H1 (cell line): ENCODE measurements around the gene EXTL1. TPM values are rescaled to one million over a fixed set of nuclear protein-coding genes. Genes with fewer than 3 reads are reported as not detected.
A peak's percentile ranks its signal among the peaks of the same experiment; 100 is the strongest.

Experiments
- CTCF ChIA-PET: fragments of 300-600 bp; sonication (Branson Sonifier 250); formaldehyde crosslinking; loops from one replicate; lab custom pipeline; 2021; ENCODE audit not compliant: partially characterized antibody; lab: Charles Lee
- POLR2A ChIA-PET: fragments of 300-600 bp; sonication (Branson Sonifier 250); formaldehyde crosslinking; loops from one replicate; lab custom pipeline; 2021; ENCODE audit warnings: inconsistent platforms; ENCODE audit not compliant: partially characterized antibody; lab: Charles Lee
- DNase-seq, 2 experiments: peaks; one replicate each; pipeline versions ENCODE4 v3.0.0 to v3.0.0-alpha.2; 2010 to 2022; ENCODE audit warnings: low spot score in 2 of 2, low read depth in 1 of 2, mixed read lengths in 1 of 2
- FAIRE-seq: peaks from 2 replicates; lab custom pipeline; 2011; peaks lifted over from hg19 to GRCh38; lab: Jason Lieb, UNC
- H2AFZ ChIP-seq: 2 replicates; pipeline ENCODE4 v1.8.1; 2012; ENCODE audit warnings: low read length, inconsistent platforms
- H2AK5ac ChIP-seq: 2 replicates; pipeline ENCODE4 v1.6.1; 2013; ENCODE audit warnings: low read depth, low read length
- H2BK120ac ChIP-seq: replicated peaks from 2 replicates; pipeline ENCODE3; 2013; ENCODE audit warnings: low read depth, low read length, inconsistent platforms
- H2BK12ac ChIP-seq: 2 replicates; pipeline ENCODE4 v1.6.1; 2013; ENCODE audit warnings: low read depth, low read length
- H2BK15ac ChIP-seq: 2 replicates; pipeline ENCODE4 v1.6.1; 2013; ENCODE audit warnings: low read length
- H2BK20ac ChIP-seq: 2 replicates; pipeline ENCODE4 v1.6.1; 2013; ENCODE audit warnings: low read length
- H2BK5ac ChIP-seq: 2 replicates; pipeline ENCODE4 v1.6.1; 2013; ENCODE audit warnings: low read depth, low read length
- H3K14ac ChIP-seq: 2 replicates; pipeline ENCODE4 v1.6.1; 2013; ENCODE audit warnings: inconsistent platforms; ENCODE audit not compliant: insufficient read length
- H3K18ac ChIP-seq: 2 replicates; pipeline ENCODE4 v1.6.1; 2013; ENCODE audit warnings: low read length; ENCODE audit errors: extremely low read depth
- H3K23ac ChIP-seq: 2 replicates; pipeline ENCODE4 v1.6.1; 2013; ENCODE audit warnings: inconsistent platforms; ENCODE audit not compliant: insufficient read length
- H3K23me2 ChIP-seq: 2 replicates; pipeline ENCODE4 v1.6.1; 2013; ENCODE audit warnings: low read depth, low read length
- H3K27ac ChIP-seq: 2 replicates; pipeline ENCODE4 v1.6.1; 2011; ENCODE audit warnings: low read depth, low read length, inconsistent platforms
- H3K27me3 ChIP-seq, 4 experiments: replicated peaks in 1 of 4; 1 replicate in 1 of 4; 2 replicates in 3 of 4; pipeline versions ENCODE4 v1.6.1 to v1.8.1; 2011 to 2013; ENCODE audit warnings: low read length in 3 of 4, mild to moderate bottlenecking in 3 of 4, inconsistent platforms in 2 of 4, mixed read lengths in 2 of 4, moderate library complexity in 1 of 4; ENCODE audit not compliant: control insufficient read depth in 3 of 4, insufficient read depth in 3 of 4; ENCODE audit errors: extremely low read depth in 1 of 4
- H3K36me3 ChIP-seq, 4 experiments: 2 replicates each; pipeline versions ENCODE4 v1.6.1 to v1.8.1; 2011 to 2013; ENCODE audit warnings: mild to moderate bottlenecking in 4 of 4, low read length in 3 of 4, moderate library complexity in 2 of 4, control low read depth in 1 of 4, inconsistent platforms in 1 of 4; ENCODE audit not compliant: insufficient read depth in 4 of 4, control insufficient read depth in 2 of 4
- H3K4ac ChIP-seq: replicated peaks from 2 replicates; pipeline ENCODE3; 2013; ENCODE audit warnings: low read length, low read depth, mixed read lengths, inconsistent platforms; ENCODE audit not compliant: insufficient read length
- H3K4me1 ChIP-seq, 4 experiments: replicated peaks in 1 of 4; 1 replicate in 1 of 4; 2 replicates in 3 of 4; pipeline versions ENCODE4 v1.6.1 to v1.8.1; 2011 to 2013; ENCODE audit warnings: low read length in 3 of 4, inconsistent platforms in 2 of 4, mixed read lengths in 1 of 4; ENCODE audit not compliant: insufficient read depth in 4 of 4, control insufficient read depth in 3 of 4
- H3K4me2 ChIP-seq, 2 experiments: 2 replicates each; pipeline versions ENCODE4 v1.6.1 to v1.8.1; 2011 to 2013; ENCODE audit warnings: low read depth in 2 of 2, low read length in 2 of 2, control low read depth in 1 of 2, inconsistent platforms in 1 of 2, mild to moderate bottlenecking in 1 of 2; ENCODE audit not compliant: insufficient read depth in 1 of 2
- H3K4me3 ChIP-seq, 4 experiments: fragments of 200-600, 300-600 bp in 1 of 4; sonication (generic), shearing (Covaris generic), sonication (Bioruptor Twin) in 1 of 4; 2 replicates each; pipeline versions ENCODE4 v1.5.1 to v1.8.1; 2011 to 2016; ENCODE audit warnings: low read length in 4 of 4, low read depth in 3 of 4, control low read depth in 2 of 4, inconsistent platforms in 2 of 4, mild to moderate bottlenecking in 2 of 4, mixed read lengths in 1 of 4, moderate library complexity in 1 of 4; ENCODE audit not compliant: insufficient read depth in 2 of 4; ENCODE audit errors: extremely low read depth in 1 of 4
- H3K56ac ChIP-seq: replicated peaks from 2 replicates; pipeline ENCODE3; 2013; ENCODE audit warnings: low read depth, mild to moderate bottlenecking, mixed read lengths, low read length, inconsistent platforms; ENCODE audit not compliant: insufficient read length
- H3K79me1 ChIP-seq: 2 replicates; pipeline ENCODE4 v1.6.1; 2013; ENCODE audit warnings: low read depth, low read length, control low read depth
- H3K79me2 ChIP-seq, 2 experiments: 2 replicates each; pipeline versions ENCODE4 v1.6.1 to v1.8.1; 2012 to 2013; ENCODE audit warnings: low read length in 2 of 2, mild to moderate bottlenecking in 2 of 2, inconsistent platforms in 1 of 2; ENCODE audit not compliant: insufficient read depth in 2 of 2, control insufficient read depth in 1 of 2
- H3K9ac ChIP-seq, 4 experiments: replicated peaks in 1 of 4; 1 replicate in 1 of 4; 2 replicates in 3 of 4; pipeline versions ENCODE4 v1.6.1 to v1.8.1; 2011 to 2013; ENCODE audit warnings: low read depth in 3 of 4, low read length in 3 of 4, control low read depth in 2 of 4, mild to moderate bottlenecking in 2 of 4, moderate library complexity in 2 of 4, inconsistent platforms in 1 of 4; ENCODE audit errors: extremely low read depth in 1 of 4
- H3K9me3 ChIP-seq, 2 experiments: 2 replicates each; pipeline versions ENCODE4 v1.6.1 to v1.8.1; 2012 to 2013; ENCODE audit warnings: mild to moderate bottlenecking in 2 of 2, moderate library complexity in 2 of 2, control low read depth in 1 of 2, inconsistent platforms in 1 of 2, low read depth in 1 of 2, low read length in 1 of 2, mixed read lengths in 1 of 2; ENCODE audit not compliant: insufficient read depth in 2 of 2
- H4K20me1 ChIP-seq, 2 experiments: replicated peaks in 1 of 2; 2 replicates each; pipeline versions ENCODE3 to v1.8.1; 2011 to 2013; ENCODE audit warnings: inconsistent platforms in 2 of 2, low read length in 2 of 2, mild to moderate bottlenecking in 1 of 2; ENCODE audit not compliant: insufficient read depth in 2 of 2, control insufficient read depth in 1 of 2
- H4K5ac ChIP-seq: 2 replicates; pipeline ENCODE4 v1.6.1; 2013; ENCODE audit warnings: low read length, low read depth, mixed read lengths, inconsistent platforms; ENCODE audit not compliant: insufficient read length
- H4K8ac ChIP-seq: 2 replicates; pipeline ENCODE4 v1.8.0; 2013; ENCODE audit warnings: mild to moderate bottlenecking, moderate library complexity, low read length, inconsistent platforms; ENCODE audit not compliant: insufficient read depth; ENCODE audit errors: extremely low read depth
- H4K91ac ChIP-seq: replicated peaks from 2 replicates; pipeline ENCODE3; 2013; ENCODE audit warnings: low read length, mixed read lengths, inconsistent platforms; ENCODE audit not compliant: insufficient read length
- CBX5 ChIP-seq: fragments of 300-800, 300-1000 bp; sonication (generic); IDR thresholded peaks from 2 replicates; pipeline ENCODE4 v1.7.1; 2016; ENCODE audit warnings: antibody characterized with exemption, low read length, low read depth
- CTBP2 ChIP-seq: IDR thresholded peaks from 2 replicates; pipeline ENCODE4 v1.7.0; 2011; ENCODE audit warnings: borderline replicate concordance, mild to moderate bottlenecking, moderate library complexity, mixed read lengths, low read length; ENCODE audit not compliant: insufficient read depth, insufficient read length
- EZH2 ChIP-seq: fragments of 200-600 bp; sonication (generic); IDR thresholded peaks from 2 replicates; pipeline ENCODE4 v1.7.1; 2012; ENCODE audit warnings: low read depth, mild to moderate bottlenecking, moderate library complexity, low read length, inconsistent platforms; ENCODE audit not compliant: severe bottlenecking
- KDM1A ChIP-seq: fragments of 200-600, 300-600 bp; sonication (generic); IDR thresholded peaks from 2 replicates; pipeline ENCODE4 v1.7.1; 2016; ENCODE audit warnings: mild to moderate bottlenecking, low read length, borderline replicate concordance
- MAX ChIP-seq: IDR thresholded peaks from 2 replicates; pipeline ENCODE4 v1.6.1; 2012; ENCODE audit warnings: inconsistent platforms
- RBBP5 ChIP-seq: IDR thresholded peaks from 2 replicates; pipeline ENCODE4 v1.7.1; 2012; ENCODE audit warnings: low read depth, mild to moderate bottlenecking, inconsistent platforms, low read length, moderate library complexity, borderline replicate concordance
- RNF2 ChIP-seq: fragments of 200-900, 300-1000 bp; sonication (generic); IDR thresholded peaks from 2 replicates; pipeline ENCODE4 v1.7.1; 2016; ENCODE audit warnings: borderline replicate concordance, low read depth, mild to moderate bottlenecking, antibody characterized with exemption, low read length; ENCODE audit not compliant: poor library complexity, severe bottlenecking; ENCODE audit errors: missing control alignments
- SUZ12 ChIP-seq: fragments of 200-600 bp; sonication (generic); IDR thresholded peaks from 2 replicates; pipeline ENCODE4 v1.6.1; 2012; ENCODE audit warnings: mild to moderate bottlenecking, inconsistent platforms, low read length, moderate library complexity, mixed read lengths
- WGBS, 2 experiments: shearing (Covaris generic) in 1 of 2; methylation state at CpG; one replicate each; pipeline versions ENCODE4 v1.1.6 to v1.1.7; 2013 to 2015; ENCODE audit warnings: low lambda C conversion rate in 2 of 2, mixed read lengths in 2 of 2, inconsistent platforms in 1 of 2, low coverage in 1 of 2, missing lambda C conversion rate in 1 of 2; ENCODE audit not compliant: insufficient replicate concordance in 2 of 2, insufficient coverage in 1 of 2, insufficient read length in 1 of 2; ENCODE audit errors: extremely low coverage in 1 of 2, missing lambda C conversion rate in 1 of 2; 5-methylcytosine and 5-hydroxymethylcytosine counted together
- polyA plus RNA-seq, 7 experiments: library from polyadenylated mRNA; depleted of rRNA in 3 of 7; stranded (reverse) in 5 of 7; unstranded in 2 of 7; fragments of >200 nt in 5 of 7; fragments of 200-250 nt in 2 of 7; gene quantifications; 1 replicate in 5 of 7; 2 replicates in 1 of 7; 4 replicates in 1 of 7; pipeline versions ENCODE4 v1.2.1 to v1.2.3, GENCODE V29; 2011 to 2013; ENCODE audit warnings: missing spikeins in 2 of 7, mixed read lengths in 2 of 7
- total RNA-seq: library from RNA; stranded (reverse); fragmentation: NEBNext Ultra II Directional; extraction: Animal tissue kit (Norgen Biotek cat#: 25700); gene quantifications from 2 replicates; pipeline ENCODE4 v1.2.1, GENCODE V29; 2021
- TF ChIP-seq, protein P1 (sequence below): IDR thresholded peaks from 2 replicates; pipeline ENCODE4 v1.6.1; 2012; ENCODE audit warnings: inconsistent platforms

EXTL1 gene
- total and polyA plus RNA-seq, 2 of the 8 experiments (the other 6 are each of a cell fraction or from before 2014, with no cell fraction given): 0.89 to 1.2 TPM

DNA sequence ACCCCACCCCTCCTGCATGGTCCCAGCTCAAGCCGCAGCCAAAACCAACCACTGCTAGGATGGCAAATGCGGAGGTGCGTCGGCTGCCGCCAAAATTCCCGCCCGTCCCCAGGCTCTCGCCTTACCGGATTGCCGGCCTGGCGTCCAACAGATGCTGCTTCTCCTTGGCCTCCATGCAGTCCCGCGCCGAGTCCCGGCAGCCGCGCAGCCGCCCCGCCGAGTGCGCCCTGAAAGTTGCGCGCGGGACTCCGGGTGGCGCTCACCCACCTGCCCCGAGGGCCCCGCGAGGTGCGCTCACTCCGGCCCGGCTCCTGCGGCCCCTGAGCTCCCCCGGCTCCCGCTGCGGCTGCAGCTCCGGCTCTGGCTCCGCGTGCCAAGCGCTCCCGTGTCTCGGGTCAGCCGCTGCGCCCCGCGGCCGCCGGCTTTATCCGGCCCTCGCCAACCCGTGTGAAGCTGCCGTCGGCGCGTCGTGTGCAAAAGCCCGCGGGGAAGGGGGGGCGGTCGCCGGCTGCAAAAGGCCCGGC is 24.2 kb downstream of the EXTL1 start, which contains the start of gene SLC30A2:
TSS of gene SLC30A2 (minus strand) at position 397 of the 524 bp plus-strand sequence. CDS start at position 175, 222 bp downstream.
- Histone ChIP-seq H3K9ac (peak within 1 kb of the TSS in 2 of 4 experiments; percentile 8; a peak in 2 of 7 replicates), H3K23ac (no peak within 1 kb of the TSS), H3K4me3 (peak within 1 kb of the TSS; percentile 4 to 67 (median 30)), H2BK20ac (no peak within 1 kb of the TSS), H3K18ac (no peak within 1 kb of the TSS; the same call in 1 of the 2 replicates), H4K8ac (peak within 1 kb of the TSS; percentile 53; the same call in 1 of the 2 replicates), H2BK5ac (no peak within 1 kb of the TSS), H2BK12ac (no peak within 1 kb of the TSS; the same call in 1 of the 2 replicates), H4K5ac (no peak within 1 kb of the TSS), H4K91ac (no peak within 1 kb of the TSS), H2BK120ac (no peak within 1 kb of the TSS), H3K4me1 (peaks cover 0 to 8% (median 5%) of the 10 kb centered on the region in 4 experiments; a peak in 3 of 7 replicates), H2AFZ (peak within 1 kb of the TSS; percentile 36; the same call in 1 of the 2 replicates)
- 2% methylated on average over 56 of the region's 62 CpGs; no CpG with 5 or more reads in 1 of the 2 experiments for WGBS, 2 experiments
- POLR2A ChIA-PET: interaction anchor here (1.2 to 3.1 kb wide), 4 partner anchors 9 to 38 kb away, joined by 3 to 11 read pairs (median 6); no protein-coding TSS in a partner anchor
- TF ChIP-seq SUZ12: peak; percentile 94
- peak; percentile 12 for TF ChIP-seq RNF2
- TF ChIP-seq CBX5: no peak
- TF ChIP-seq CTBP2: no peak
- TF ChIP-seq, protein P1, sequence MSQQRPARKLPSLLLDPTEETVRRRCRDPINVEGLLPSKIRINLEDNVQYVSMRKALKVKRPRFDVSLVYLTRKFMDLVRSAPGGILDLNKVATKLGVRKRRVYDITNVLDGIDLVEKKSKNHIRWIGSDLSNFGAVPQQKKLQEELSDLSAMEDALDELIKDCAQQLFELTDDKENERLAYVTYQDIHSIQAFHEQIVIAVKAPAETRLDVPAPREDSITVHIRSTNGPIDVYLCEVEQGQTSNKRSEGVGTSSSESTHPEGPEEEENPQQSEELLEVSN: peak; percentile 94
- TF ChIP-seq RBBP5: 0 out of 2 replicates have a peak, but pooled peaks have one; percentile 49
- peak; percentile 51 for TF ChIP-seq MAX
- TF ChIP-seq EZH2: peak; percentile 97
- TF ChIP-seq KDM1A: 0 out of 2 replicates have a peak, but pooled peaks have one; percentile 13
- TF ChIP-seq, all 59 proteins: peak for 7
- Histone ChIP-seq H3K4me2 (peak within 1 kb of the TSS; percentile 52 to 72), H3K9me3 (no peaks in the 10 kb centered on the region), H3K27me3 (peaks cover 31 to 74% (median 60%) of the 10 kb centered on the region in 4 experiments), H3K36me3 (no peaks in the 10 kb centered on the region; a peak in 1 of 8 replicates), H3K27ac (no peak within 1 kb of the TSS), H3K14ac (no peak within 1 kb of the TSS), H2AK5ac (no peak within 1 kb of the TSS), H3K23me2 (peaks cover 10% of the 10 kb centered on the region; the same call in 1 of the 2 replicates), H4K20me1 (peaks cover 2% of the 10 kb centered on the region in 2 experiments), H3K79me1 (no peaks in the 10 kb centered on the region), H3K4ac (no peak within 1 kb of the TSS), H2BK15ac (peak within 1 kb of the TSS; percentile 72), H3K79me2 (no peaks in the 10 kb centered on the region), H3K56ac (no peak within 1 kb of the TSS)
- peak in 1 of 2 experiments; percentile 74 for DNase-seq
- CTCF ChIA-PET: interaction anchor here (0.6 to 5.6 kb wide), 9 partner anchors 9 to 150 kb away, joined by 3 to 44 read pairs (median 6); partner anchors contain the start of genes C1orf232 and ZNF593
- no peak for FAIRE-seq
